Karpas-422 (cell line): ENCODE results near the gene GNAS. TPM values are rescaled to one million over a fixed set of nuclear protein-coding genes. Genes with fewer than 3 reads are reported as not detected.

Source experiments
- DNase-seq: peaks from one replicate; pipeline ENCODE4 v3.0.0-alpha.2; 2015
- H2AFZ ChIP-seq: fragments of 200-600 bp; sonication (generic); 2 replicates; pipeline ENCODE4 v1.6.1; 2014; ENCODE audit warnings: antibody characterized with exemption, low read length, mixed read lengths
- H3K27ac ChIP-seq: fragments of 200-600 bp; sonication (generic); 2 replicates; pipeline ENCODE4 v1.5.1; 2014; ENCODE audit warnings: mild to moderate bottlenecking, low read length, moderate library complexity
- H3K27me3 ChIP-seq: fragments of 200-600 bp; sonication (generic); 2 replicates; pipeline ENCODE4 v1.6.1; 2014; ENCODE audit warnings: low read length, mixed read lengths
- H3K36me3 ChIP-seq: fragments of 200-600 bp; sonication (generic); 2 replicates; pipeline ENCODE4 v1.6.1; 2014; ENCODE audit warnings: low read length, mixed read lengths; ENCODE audit not compliant: insufficient read depth
- H3K4me1 ChIP-seq: fragments of 200-600 bp; sonication (generic); 2 replicates; pipeline ENCODE4 v1.6.1; 2014; ENCODE audit warnings: mild to moderate bottlenecking, low read length, mixed read lengths
- H3K4me2 ChIP-seq: fragments of 200-600 bp; sonication (generic); 2 replicates; pipeline ENCODE4 v1.6.1; 2014; ENCODE audit warnings: low read length, low read depth, mild to moderate bottlenecking; ENCODE audit not compliant: poor library complexity, severe bottlenecking
- H3K4me3 ChIP-seq: fragments of 200-600 bp; sonication (generic); 2 replicates; pipeline ENCODE4 v1.5.1; 2014; ENCODE audit warnings: mild to moderate bottlenecking, antibody characterized with exemption, low read length, mixed read lengths
- H3K79me2 ChIP-seq: fragments of 200-600 bp; sonication (generic); 2 replicates; pipeline ENCODE4 v1.6.1; 2014; ENCODE audit warnings: mild to moderate bottlenecking, low read length, mixed read lengths
- H3K9ac ChIP-seq: fragments of 200-600 bp; sonication (generic); 2 replicates; pipeline ENCODE4 v1.6.0; 2014; ENCODE audit warnings: low read length
- H3K9me2 ChIP-seq: fragments of 200-600 bp; sonication (generic), shearing (Covaris generic); replicated peaks from 2 replicates; pipeline ENCODE4 v1.6.0; 2014; ENCODE audit warnings: mild to moderate bottlenecking, low read length, moderate library complexity; ENCODE audit not compliant: insufficient read depth
- H3K9me3 ChIP-seq: fragments of 300-700, 200-600 bp; sonication (generic); 2 replicates; pipeline ENCODE4 v1.6.1; 2014; ENCODE audit warnings: low read length, mixed read lengths
- H4K20me1 ChIP-seq: fragments of 200-600 bp; sonication (generic); 2 replicates; pipeline ENCODE4 v1.6.1; 2014; ENCODE audit warnings: mild to moderate bottlenecking, antibody characterized with exemption, low read length, low read depth; ENCODE audit not compliant: insufficient read depth
- total RNA-seq: library from RNA; depleted of rRNA; stranded (reverse); fragments of >200 nt; shearing (Covaris generic); gene quantifications from 2 replicates; pipeline ENCODE4 v1.2.3, GENCODE V29; 2014; ENCODE audit warnings: low replicate concordance

Gene GNAS
- total RNA-seq, 1 experiment from 2014 or later: 624 TPM

DNA sequence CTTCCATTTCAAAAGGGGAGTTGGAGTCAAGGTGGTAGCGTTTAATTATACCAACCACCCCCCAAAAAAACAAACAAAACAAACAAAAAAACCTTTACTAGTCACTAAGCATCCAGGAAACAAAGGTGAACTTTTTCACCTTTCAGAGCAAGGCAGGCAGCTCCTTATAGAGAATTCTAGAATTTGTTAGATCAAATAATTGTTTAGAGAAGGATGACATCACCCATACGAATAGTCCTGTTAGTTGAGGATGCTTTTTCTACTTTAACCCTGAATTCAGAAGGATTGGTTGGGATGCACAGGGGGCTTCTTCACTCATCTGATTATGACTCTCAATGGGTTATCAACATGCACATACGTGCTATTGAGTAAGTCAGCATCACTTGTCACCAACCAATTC lies 44.3 kb downstream of the GNAS start:
- no peak overlapping the region for H3K4me3 ChIP-seq
- H3K27ac ChIP-seq: no peak overlapping the region
- no peaks in the 10 kb centered on the region for H3K9me2 ChIP-seq
- no peak overlapping the region for H3K9ac ChIP-seq
- H3K4me1 ChIP-seq: peaks cover 40% of the 10 kb centered on the region
- H3K79me2 ChIP-seq: peaks cover 96% of the 10 kb centered on the region
- no peak overlapping the region for H2AFZ ChIP-seq
- no peaks in the 10 kb centered on the region for H3K27me3 ChIP-seq
- H3K4me2 ChIP-seq: no peak overlapping the region
- no peak for DNase-seq
- H4K20me1 ChIP-seq: peaks cover 39% of the 10 kb centered on the region
- H3K36me3 ChIP-seq: peaks cover 58% of the 10 kb centered on the region
- H3K9me3 ChIP-seq: no peaks in the 10 kb centered on the region

DNA sequence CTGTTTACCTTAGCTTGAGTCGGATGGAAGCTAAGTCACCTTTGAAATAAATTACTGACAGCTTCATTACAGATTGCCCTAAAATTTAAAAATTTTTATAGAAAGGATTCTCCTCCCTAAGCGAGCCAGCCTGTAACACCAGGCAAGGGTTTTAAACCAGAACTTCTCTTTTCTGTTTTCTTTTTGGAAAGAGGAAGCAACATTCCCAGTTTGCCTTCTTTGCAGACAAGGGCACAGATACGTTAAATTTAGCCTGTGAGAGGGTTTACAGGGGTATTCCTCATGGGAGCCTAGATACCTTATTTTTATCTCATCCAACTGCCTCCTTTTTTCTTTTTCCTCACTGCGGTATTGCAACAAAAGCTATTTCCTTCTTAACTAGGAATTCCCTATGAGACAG lies 45.0 kb downstream of the GNAS start:
- H3K9me3 ChIP-seq: no peaks in the 10 kb centered on the region
- H3K4me2 ChIP-seq: no peak overlapping the region
- H3K4me1 ChIP-seq: peaks cover 42% of the 10 kb centered on the region
- H4K20me1 ChIP-seq: peaks cover 39% of the 10 kb centered on the region
- H3K9ac ChIP-seq: no peak overlapping the region
- H3K27ac ChIP-seq: no peak overlapping the region
- peaks cover 63% of the 10 kb centered on the region for H3K36me3 ChIP-seq
- H3K79me2 ChIP-seq: peaks cover 95% of the 10 kb centered on the region
- no peaks in the 10 kb centered on the region for H3K27me3 ChIP-seq
- H3K4me3 ChIP-seq: no peak overlapping the region
- DNase-seq: peak; percentile 40
- no peaks in the 10 kb centered on the region for H3K9me2 ChIP-seq
- no peak overlapping the region for H2AFZ ChIP-seq

DNA sequence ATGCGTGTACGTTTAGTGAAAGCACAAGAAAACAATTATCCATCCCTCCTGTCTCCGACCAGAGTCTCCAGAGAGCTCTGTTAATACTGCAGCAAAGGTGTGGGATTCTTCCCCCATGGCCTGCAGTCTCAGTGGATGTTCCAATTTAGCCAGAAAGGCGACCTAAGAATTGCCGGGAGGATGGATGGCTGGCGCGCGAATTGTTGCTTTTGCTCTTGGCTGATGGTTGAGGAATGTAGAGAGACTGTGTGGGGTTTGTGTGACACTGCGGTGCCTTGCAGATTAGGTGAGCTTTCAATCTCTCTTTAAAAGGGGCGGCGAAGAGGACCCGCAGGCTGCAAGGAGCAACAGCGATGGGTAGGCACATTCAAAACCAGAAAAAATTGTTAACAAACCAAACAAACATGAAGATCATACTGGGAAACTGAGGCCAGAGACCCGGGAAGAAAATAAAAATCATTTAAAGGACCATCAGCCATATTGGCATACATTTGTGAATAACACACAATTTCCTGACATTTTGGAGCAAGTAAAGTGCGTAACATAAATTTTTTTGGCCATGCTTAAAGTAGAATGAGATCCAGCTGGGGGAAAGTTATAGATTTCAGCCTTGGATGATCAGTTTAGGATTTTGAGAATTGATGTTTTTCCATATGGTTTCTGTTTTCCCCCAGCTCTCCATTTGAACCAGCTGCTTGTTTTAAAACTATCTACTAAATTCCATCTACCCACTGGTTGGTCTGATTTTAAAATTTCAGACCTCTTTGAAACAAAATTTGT lies 46.3 kb downstream of the GNAS start:
- Histone ChIP-seq H3K36me3 (peaks cover 70% of the 10 kb centered on the region), H3K9ac (no peak overlapping the region), H3K9me2 (no peaks in the 10 kb centered on the region), H3K4me1 (peaks cover 35% of the 10 kb centered on the region), H3K4me3 (no peak overlapping the region), H3K27ac (no peak overlapping the region), H2AFZ (no peak overlapping the region), H3K27me3 (no peaks in the 10 kb centered on the region), H3K4me2 (no peak overlapping the region), H4K20me1 (peaks cover 42% of the 10 kb centered on the region), H3K79me2 (peaks cover 87% of the 10 kb centered on the region), H3K9me3 (no peaks in the 10 kb centered on the region)
- DNase-seq: no peak

DNA sequence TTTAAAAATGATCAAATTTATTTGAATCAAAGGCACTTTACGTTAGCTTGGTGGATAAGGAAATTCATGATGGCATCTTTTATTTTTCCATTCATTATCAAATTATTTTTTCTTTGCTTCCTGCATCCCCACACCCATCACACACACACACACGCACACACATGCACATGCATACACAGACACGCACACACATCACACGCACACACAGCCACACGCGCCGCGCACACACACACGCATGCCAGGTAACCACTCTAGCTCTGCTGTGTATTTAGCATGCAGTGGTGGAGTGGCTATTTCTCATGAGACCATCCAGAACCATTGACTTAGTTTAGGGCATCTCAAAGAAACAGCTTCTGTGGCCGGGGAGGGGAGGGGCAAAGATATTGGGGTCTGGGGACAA lies 47.0 kb downstream of the GNAS start:
- H3K4me2 ChIP-seq: no peak overlapping the region
- no peak for DNase-seq
- H3K9me3 ChIP-seq: no peaks in the 10 kb centered on the region
- H3K36me3 ChIP-seq: peaks cover 68% of the 10 kb centered on the region
- peaks cover 31% of the 10 kb centered on the region for H3K4me1 ChIP-seq
- no peaks in the 10 kb centered on the region for H3K9me2 ChIP-seq
- H3K79me2 ChIP-seq: peaks cover 80% of the 10 kb centered on the region
- H3K27ac ChIP-seq: no peak overlapping the region
- H3K9ac ChIP-seq: no peak overlapping the region
- H3K4me3 ChIP-seq: no peak overlapping the region
- no peak overlapping the region for H2AFZ ChIP-seq
- peaks cover 35% of the 10 kb centered on the region for H4K20me1 ChIP-seq
- H3K27me3 ChIP-seq: no peaks in the 10 kb centered on the region

DNA sequence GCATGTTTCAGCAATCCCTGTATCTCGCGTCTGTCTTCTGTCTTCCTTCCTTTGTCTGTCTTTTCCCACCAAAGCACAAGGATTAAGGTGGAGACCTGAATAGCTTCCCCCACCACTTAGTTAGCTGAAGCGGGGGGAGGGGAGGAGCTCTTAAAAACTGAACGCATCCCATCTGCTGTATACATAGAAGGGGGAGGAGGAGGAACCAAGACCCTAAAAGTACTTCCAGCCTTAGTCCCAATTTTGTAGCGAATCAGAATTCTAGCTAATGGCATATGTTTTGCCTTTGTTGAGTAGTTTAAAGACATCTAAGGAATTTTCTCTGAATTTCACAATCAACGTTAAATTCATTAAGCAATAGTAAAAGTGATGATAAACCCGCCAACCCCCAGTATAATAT lies 47.9 kb downstream of the GNAS start:
- Histone ChIP-seq H3K27ac (no peak overlapping the region), H3K9me3 (no peaks in the 10 kb centered on the region), H3K4me1 (peaks cover 31% of the 10 kb centered on the region), H3K36me3 (peaks cover 68% of the 10 kb centered on the region), H3K4me3 (no peak overlapping the region), H3K9ac (no peak overlapping the region), H3K4me2 (no peak overlapping the region), H4K20me1 (peaks cover 26% of the 10 kb centered on the region), H3K9me2 (no peaks in the 10 kb centered on the region), H3K79me2 (peaks cover 71% of the 10 kb centered on the region), H3K27me3 (no peaks in the 10 kb centered on the region), H2AFZ (no peak overlapping the region)
- DNase-seq: no peak

DNA sequence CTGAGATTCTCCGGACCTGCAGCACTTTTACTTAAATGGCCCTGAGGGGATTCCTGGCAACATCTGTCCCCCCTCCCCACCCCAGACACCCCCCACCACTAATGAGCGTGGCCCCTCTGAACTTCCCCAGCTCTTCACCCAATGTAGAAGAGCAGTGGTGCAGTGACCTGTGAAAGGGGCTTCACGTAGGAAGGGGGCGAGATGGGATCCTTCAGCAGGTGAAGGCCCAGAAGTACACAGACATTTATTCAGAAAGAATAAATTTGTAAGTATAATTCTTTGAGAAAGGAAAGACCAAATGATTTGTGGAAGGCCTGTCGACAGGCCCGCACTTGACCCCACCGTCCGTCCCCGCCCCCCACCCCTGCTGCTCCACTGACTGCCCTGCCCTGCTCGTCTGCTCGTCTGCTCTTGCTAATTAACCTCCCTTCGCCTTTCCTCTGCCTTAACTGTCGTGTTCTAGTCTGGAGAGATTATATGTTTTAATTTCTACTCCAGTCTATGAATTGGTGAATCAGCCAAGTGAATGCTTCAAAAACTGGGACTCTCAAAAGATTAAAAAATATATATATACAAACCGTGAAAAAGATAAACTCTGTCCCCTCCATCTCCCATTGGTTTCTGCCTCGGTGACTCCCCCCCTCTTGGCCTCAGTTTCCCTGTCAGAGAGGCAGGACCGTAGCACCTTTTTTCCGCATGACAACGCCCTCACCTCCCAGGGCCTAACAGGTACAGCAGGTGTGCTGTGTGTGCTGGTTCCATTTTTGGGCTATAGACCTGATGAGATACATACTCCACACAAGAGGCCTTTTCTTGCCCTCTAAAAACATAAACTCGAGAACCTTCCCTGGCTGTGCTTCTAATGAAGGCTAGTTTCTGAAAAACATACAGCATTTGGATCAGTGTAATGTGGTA lies 49.2 kb downstream of the GNAS start:
- no peaks in the 10 kb centered on the region for H3K9me2 ChIP-seq
- H3K9me3 ChIP-seq: no peaks in the 10 kb centered on the region
- no peak overlapping the region for H3K4me2 ChIP-seq
- H4K20me1 ChIP-seq: peaks cover 18% of the 10 kb centered on the region
- H3K4me1 ChIP-seq: peaks cover 36% of the 10 kb centered on the region
- DNase-seq: no peak
- no peaks in the 10 kb centered on the region for H3K27me3 ChIP-seq
- peaks cover 67% of the 10 kb centered on the region for H3K36me3 ChIP-seq
- no peak overlapping the region for H2AFZ ChIP-seq
- H3K27ac ChIP-seq: no peak overlapping the region
- no peak overlapping the region for H3K4me3 ChIP-seq
- H3K79me2 ChIP-seq: peaks cover 58% of the 10 kb centered on the region
- no peak overlapping the region for H3K9ac ChIP-seq

DNA sequence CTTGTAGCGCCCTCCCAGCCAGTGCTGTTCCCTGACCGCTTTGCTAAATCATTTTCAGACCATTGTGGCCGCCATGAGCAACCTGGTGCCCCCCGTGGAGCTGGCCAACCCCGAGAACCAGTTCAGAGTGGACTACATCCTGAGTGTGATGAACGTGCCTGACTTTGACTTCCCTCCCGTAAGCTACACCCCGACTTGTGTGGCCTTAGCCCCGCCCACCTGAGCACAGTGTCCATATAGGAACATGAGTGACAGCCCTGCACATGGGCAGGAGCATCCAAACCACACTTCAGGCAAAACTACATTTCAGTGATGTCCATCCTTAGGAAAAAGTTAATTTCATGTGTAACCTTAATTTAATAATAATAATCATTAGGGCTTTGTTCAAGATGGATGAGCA lies 51.1 kb downstream of the GNAS start:
- Histone ChIP-seq H3K9me3 (no peaks in the 10 kb centered on the region), H3K27me3 (no peaks in the 10 kb centered on the region), H3K36me3 (peaks cover 66% of the 10 kb centered on the region), H3K4me1 (peaks cover 53% of the 10 kb centered on the region), H2AFZ (no peak overlapping the region), H3K9ac (no peak overlapping the region), H3K79me2 (peaks cover 39% of the 10 kb centered on the region), H3K27ac (no peak overlapping the region), H3K9me2 (no peaks in the 10 kb centered on the region), H4K20me1 (peaks cover 9% of the 10 kb centered on the region), H3K4me3 (no peak overlapping the region), H3K4me2 (no peak overlapping the region)
- DNase-seq: no peak

DNA sequence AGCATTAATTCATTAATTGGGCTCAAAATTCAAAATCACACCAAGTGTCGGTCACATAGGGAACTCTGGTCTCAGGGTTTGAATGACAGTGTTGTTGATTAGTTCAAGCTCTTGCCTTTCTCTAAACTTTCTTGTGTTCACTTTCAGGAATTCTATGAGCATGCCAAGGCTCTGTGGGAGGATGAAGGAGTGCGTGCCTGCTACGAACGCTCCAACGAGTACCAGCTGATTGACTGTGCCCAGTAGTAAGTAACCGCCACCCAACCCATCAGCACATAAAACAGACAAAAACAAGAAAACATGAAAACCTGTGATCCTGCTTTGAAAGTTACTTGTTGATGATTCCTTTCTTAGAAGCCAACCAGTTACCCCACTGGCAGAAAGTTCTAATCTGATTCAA lies 52.7 kb downstream of the GNAS start:
- no peak for DNase-seq
- Histone ChIP-seq H3K9ac (no peak overlapping the region), H2AFZ (no peak overlapping the region), H3K4me3 (no peak overlapping the region), H3K9me3 (no peaks in the 10 kb centered on the region), H3K4me2 (peak overlapping the region; percentile 87), H4K20me1 (peaks cover 8% of the 10 kb centered on the region), H3K27ac (0 out of 2 replicates have a peak overlapping the region, but pooled peaks have one; percentile 17), H3K27me3 (no peaks in the 10 kb centered on the region), H3K9me2 (no peaks in the 10 kb centered on the region), H3K4me1 (peaks cover 58% of the 10 kb centered on the region), H3K36me3 (peaks cover 71% of the 10 kb centered on the region), H3K79me2 (peaks cover 23% of the 10 kb centered on the region)
